H7 (cell line): ENCODE measurements around the gene TNFSF8. TPM values are rescaled to one million over a fixed set of nuclear protein-coding genes. Genes with fewer than 3 reads are reported as not detected.

Source experiments
- DNase-seq: peaks from one replicate; pipeline ENCODE4 v3.0.0; 2012
- H3K27me3 ChIP-seq: 2 replicates; pipeline ENCODE4 v1.6.0; 2011; ENCODE audit warnings: mild to moderate bottlenecking, low read length; ENCODE audit not compliant: control insufficient read depth, insufficient read depth
- H3K36me3 ChIP-seq: replicated peaks from 2 replicates; pipeline ENCODE4 v1.5.1; 2011; ENCODE audit warnings: low read length; ENCODE audit not compliant: control insufficient read depth, insufficient read depth
- H3K4me3 ChIP-seq: 2 replicates; pipeline ENCODE4 v1.5.1; 2011; ENCODE audit warnings: low read depth, mild to moderate bottlenecking, control low read depth, low read length, moderate library complexity; ENCODE audit not compliant: insufficient read depth
- total RNA-seq: library from RNA; depleted of rRNA; stranded (reverse); fragments of >200 nt; shearing (Covaris generic); gene quantifications from 2 replicates; pipeline ENCODE4 v1.2.3, GENCODE V29; 2014; rRNA removed

The TNFSF8 gene
- total RNA-seq, 1 experiment from 2014 or later = not detected

GRCh38 chr9:114856215-114856941 lies 74.0 kb downstream of the TNFSF8 start:
- Histone ChIP-seq H3K36me3 (no peaks in the 10 kb centered on the region), H3K27me3 (no peaks in the 10 kb centered on the region), H3K4me3 (no peak overlapping the region)
- DNase-seq = no peak

GRCh38 chr9:114855488-114855887 lies 74.9 kb downstream of the TNFSF8 start:
- no peaks in the 10 kb centered on the region for H3K27me3 ChIP-seq
- DNase-seq = no peak

GRCh38 chr9:114854736-114855355 lies 75.5 kb downstream of the TNFSF8 start:
- no peaks in the 10 kb centered on the region for H3K27me3 ChIP-seq
- H3K4me3 ChIP-seq = no peak overlapping the region
- DNase-seq = no peak
- H3K36me3 ChIP-seq = no peaks in the 10 kb centered on the region

More at GRCh38 chr9:114855488-114855887, 74.9 kb downstream of the TNFSF8 start:
- Histone ChIP-seq H3K4me3 (no peak overlapping the region), H3K36me3 (no peaks in the 10 kb centered on the region)

- Histone ChIP-seq H3K4me3 (no peak overlapping the region), H3K36me3 (no peaks in the 10 kb centered on the region), H3K27me3 (no peaks in the 10 kb centered on the region)
- DNase-seq = no peak
These were observed 77.1 kb downstream of the TNFSF8 start for GRCh38 chr9:114853071-114853855.

- H3K4me3 ChIP-seq = no peak overlapping the region
- no peaks in the 10 kb centered on the region for H3K27me3 ChIP-seq
- no peaks in the 10 kb centered on the region for H3K36me3 ChIP-seq
- no peak for DNase-seq
These were observed 78.3 kb downstream of the TNFSF8 start for GRCh38 chr9:114852050-114852594.

- DNase-seq = no peak
- H3K36me3 ChIP-seq = no peaks in the 10 kb centered on the region
- H3K27me3 ChIP-seq = no peaks in the 10 kb centered on the region
- no peak overlapping the region for H3K4me3 ChIP-seq
These were observed 79.1 kb downstream of the TNFSF8 start for GRCh38 chr9:114851306-114851705.

Other genes with a start within 250 kb of the TNFSF8 start
- not detected in 2 replicates for gene TEX48, start 248.4 kb downstream of the TNFSF8 start, total RNA-seq
- gene TNFSF15, start 124.6 kb downstream of the TNFSF8 start, total RNA-seq = not detected in 2 replicates
- gene TNC, start 187.6 kb upstream of the TNFSF8 start, total RNA-seq = 69.1 and 81.9 TPM in 2 replicates